WERI-Rb-1 (cell line): ENCODE data around the gene ATP8A2.

Source experiments
- DNase-seq: peaks from one replicate; pipeline ENCODE4 v3.0.0-alpha.2; 2020
- H3K27ac ChIP-seq: fragments of 250-450 bp; sonication (Bioruptor Pico); 2 replicates; pipeline ENCODE4 v1.5.1; 2020; ENCODE audit warnings: mild to moderate bottlenecking, moderate library complexity
- H3K27me3 ChIP-seq: fragments of 250-450 bp; sonication (Bioruptor Pico); 2 replicates; pipeline ENCODE4 v1.5.1; 2021; ENCODE audit warnings: mild to moderate bottlenecking, low read depth, moderate library complexity; ENCODE audit not compliant: insufficient read depth, severe bottlenecking
- H3K36me3 ChIP-seq: fragments of 250-450 bp; sonication (Bioruptor Pico); 2 replicates; pipeline ENCODE4 v1.5.1; 2020; ENCODE audit warnings: mild to moderate bottlenecking, moderate library complexity
- H3K4me3 ChIP-seq: 2 replicates; pipeline ENCODE4 v1.5.1; 2011; ENCODE audit warnings: low read depth, mild to moderate bottlenecking, control low read depth, low read length
- H3K9me3 ChIP-seq: fragments of 250-450 bp; sonication (Bioruptor Pico); 2 replicates; pipeline ENCODE4 v1.5.1; 2021; ENCODE audit warnings: mild to moderate bottlenecking, moderate library complexity; ENCODE audit not compliant: severe bottlenecking
- CTCF ChIP-seq: IDR thresholded peaks from 2 replicates; pipeline ENCODE4 v1.5.1; 2011; ENCODE audit warnings: low read depth, mild to moderate bottlenecking, control low read depth, inconsistent platforms, low read length

The ATP8A2 gene

GRCh38 chr13:25429466-25429865 is 57.7 kb downstream of the ATP8A2 start:
- no peaks in the 10 kb centered on the region for H3K36me3 ChIP-seq
- no peaks in the 10 kb centered on the region for H3K27me3 ChIP-seq
- TF ChIP-seq CTCF = no peak
- peaks cover 14% of the 10 kb centered on the region for H3K9me3 ChIP-seq
- no peak for DNase-seq
- no peak overlapping the region for H3K4me3 ChIP-seq
- no peak overlapping the region for H3K27ac ChIP-seq

GRCh38 chr13:25432691-25433090 is 60.9 kb downstream of the ATP8A2 start:
- DNase-seq = no peak
- Histone ChIP-seq H3K27me3 (no peaks in the 10 kb centered on the region), H3K9me3 (peaks cover under 1% of the 10 kb centered on the region), H3K27ac (no peak overlapping the region), H3K36me3 (no peaks in the 10 kb centered on the region), H3K4me3 (no peak overlapping the region)
- TF ChIP-seq CTCF = no peak

DNA sequence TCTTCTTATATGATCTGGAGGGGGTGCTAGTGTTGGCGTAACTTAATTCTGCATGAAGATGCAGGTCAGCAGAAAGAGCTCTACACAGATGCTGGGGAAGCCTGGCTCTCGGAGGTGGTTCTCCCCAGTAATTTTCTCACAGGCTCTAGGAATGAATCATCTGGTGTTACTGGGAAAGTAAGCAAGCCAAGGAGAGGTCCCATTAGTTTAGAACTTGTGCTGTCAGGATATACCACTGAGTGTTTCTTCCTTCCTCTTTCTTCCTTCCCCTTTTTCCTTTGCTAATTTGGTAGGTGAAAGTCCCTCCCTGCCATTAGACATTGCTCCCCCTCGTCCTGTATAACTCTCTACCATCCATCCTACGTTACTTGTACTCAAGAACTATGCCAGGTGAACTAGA is 68.3 kb downstream of the ATP8A2 start:
- Histone ChIP-seq H3K36me3 (no peaks in the 10 kb centered on the region), H3K27ac (no peak overlapping the region), H3K9me3 (no peaks in the 10 kb centered on the region), H3K27me3 (no peaks in the 10 kb centered on the region), H3K4me3 (no peak overlapping the region)
- no peak for TF ChIP-seq CTCF
- no peak for DNase-seq

- Histone ChIP-seq H3K9me3 (peaks cover 12% of the 10 kb centered on the region), H3K27ac (no peak overlapping the region), H3K36me3 (no peaks in the 10 kb centered on the region), H3K27me3 (no peaks in the 10 kb centered on the region), H3K4me3 (no peak overlapping the region)
- DNase-seq = no peak
- no peak for TF ChIP-seq CTCF
Observed at GRCh38 chr13:25446261-25446660, 74.5 kb downstream of the ATP8A2 start.

- Histone ChIP-seq H3K27me3 (no peaks in the 10 kb centered on the region), H3K36me3 (no peaks in the 10 kb centered on the region), H3K27ac (no peak overlapping the region), H3K9me3 (peaks cover 12% of the 10 kb centered on the region), H3K4me3 (no peak overlapping the region)
- no peak for DNase-seq
- TF ChIP-seq CTCF = 0 out of 2 replicates have a peak, but pooled peaks have one; percentile 10
Observed at GRCh38 chr13:25447396-25447795, 75.6 kb downstream of the ATP8A2 start.

DNA sequence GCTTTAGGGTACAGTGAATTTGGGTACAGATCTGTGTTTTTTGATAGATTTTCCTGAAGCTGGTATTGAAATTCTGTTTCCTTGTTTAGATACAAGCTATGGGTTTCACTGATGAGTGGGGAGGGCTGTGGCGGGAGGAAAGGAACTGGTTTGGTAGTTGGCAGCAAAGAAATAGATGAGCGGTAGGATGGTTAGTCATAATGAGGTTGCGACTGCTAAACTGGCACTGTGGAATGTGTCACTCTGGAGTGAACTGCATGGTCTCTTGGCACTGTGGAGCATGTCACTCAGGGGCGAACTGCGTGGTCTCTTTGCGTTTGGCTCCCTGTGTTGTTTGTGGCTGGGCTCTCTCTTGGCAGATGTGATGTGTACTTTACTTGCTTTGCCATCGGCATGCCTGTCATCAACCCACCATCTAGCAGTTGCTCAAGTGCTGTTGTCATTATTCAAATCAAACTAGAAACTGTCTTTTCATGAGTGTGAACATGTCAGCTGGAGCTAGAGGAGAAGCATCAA is 82.1 kb downstream of the ATP8A2 start:
- Histone ChIP-seq H3K9me3 (no peaks in the 10 kb centered on the region), H3K27ac (no peak overlapping the region), H3K4me3 (no peak overlapping the region), H3K27me3 (no peaks in the 10 kb centered on the region), H3K36me3 (no peaks in the 10 kb centered on the region)
- TF ChIP-seq CTCF = no peak
- DNase-seq = no peak
